ENCODE data around the gene PIP5K1B. TPM values are rescaled to one million over a fixed set of nuclear protein-coding genes. Genes with fewer than 3 reads are reported as not detected.

Gene PIP5K1B
- total RNA-seq, 1 experiment from 2014 or later: 5.2 TPM

GRCh38 chr9:69040646-69041045 lies 335.6 kb downstream of the PIP5K1B start:
- ChIA-PET CTCF (no interaction called here), POLR2A (no interaction called here)
- H3K27ac Mint-ChIP-seq: no peak overlapping the region
- ATAC-seq (no peak), DNase-seq (ENCODE audit: low spot score) (no peak)
- no peaks in the 10 kb centered on the region for H3K27me3 Mint-ChIP-seq (ENCODE audit: low read depth)
- no peak for TF ChIP-seq FOXJ3 (CRISPR knock-in tag; IDR thresholded peaks at IDR 0.05; ENCODE audit: borderline replicate concordance)
- no peak for TF ChIP-seq CREB1 (CRISPR knock-in tag; IDR thresholded peaks at IDR 0.05)
- no peak for TF ChIP-seq TP53 (CRISPR knock-in tag; IDR thresholded peaks at IDR 0.05)
- no peak for TF ChIP-seq ELF4 (CRISPR knock-in tag; IDR thresholded peaks at IDR 0.05; ENCODE audit: low read depth)
- no peak for TF ChIP-seq SMAD3 (CRISPR knock-in tag; IDR thresholded peaks at IDR 0.05; ENCODE audit: borderline replicate concordance)
- no peak for TF ChIP-seq FOXK1 (CRISPR knock-in tag; IDR thresholded peaks at IDR 0.05)
- TF ChIP-seq ZNF317 (CRISPR knock-in tag; IDR thresholded peaks at IDR 0.05; ENCODE audit: borderline replicate concordance, low read depth): no peak
- TF ChIP-seq CTCF (IDR thresholded peaks at IDR 0.05): no peak
- TF ChIP-seq ETV6 (CRISPR knock-in tag; IDR thresholded peaks at IDR 0.05): no peak
- no peak for TF ChIP-seq MAX (CRISPR knock-in tag; IDR thresholded peaks at IDR 0.05)
- TF ChIP-seq FOXP4 (CRISPR knock-in tag; IDR thresholded peaks at IDR 0.05): no peak
- TF ChIP-seq E2F5 (CRISPR knock-in tag; IDR thresholded peaks at IDR 0.05): no peak
- no peak overlapping the region for H3K4me3 Mint-ChIP-seq
- H3K4me1 Mint-ChIP-seq: peaks cover 45% of the 10 kb centered on the region
- H3K36me3 Mint-ChIP-seq: peaks cover 10% of the 10 kb centered on the region
- no peaks in the 10 kb centered on the region for H3K9me3 Mint-ChIP-seq

- ATAC-seq: peak; percentile 81
- Mint-ChIP-seq H3K27me3 (ENCODE audit: low read depth) (no peaks in the 10 kb centered on the region), H3K36me3 (peaks cover 33% of the 10 kb centered on the region), H3K4me1 (peaks cover 44% of the 10 kb centered on the region), H3K9me3 (no peaks in the 10 kb centered on the region), H3K4me3 (no peak overlapping the region), H3K27ac (peak overlapping the region; percentile 36)
- CTCF ChIA-PET: interaction anchor here (0.6 to 2.5 kb wide), 4 partner anchors 9 to 359 kb away, joined by 3 to 7 read pairs (median 4); partner anchors contain the start of gene FXN
- no peak for DNase-seq (ENCODE audit: low spot score)
- POLR2A ChIA-PET: no interaction called here
- TF ChIP-seq ZNF423 (CRISPR knock-in tag; IDR thresholded peaks at IDR 0.05) (no peak), TEAD4 (CRISPR knock-in tag; IDR thresholded peaks at IDR 0.05) (no peak), CTCF (IDR thresholded peaks at IDR 0.05) (no peak), TEAD1 (CRISPR knock-in tag; IDR thresholded peaks at IDR 0.05) (no peak), E2F1 (CRISPR knock-in tag; IDR thresholded peaks at IDR 0.05) (no peak), NFYB (CRISPR knock-in tag; conservative IDR thresholded peaks at IDR 0.05; ENCODE audit: low read depth) (no peak), SP1 (CRISPR knock-in tag; conservative IDR thresholded peaks at IDR 0.05) (no peak), ZNF138 (CRISPR knock-in tag; conservative IDR thresholded peaks at IDR 0.05) (no peak), CREB1 (CRISPR knock-in tag; IDR thresholded peaks at IDR 0.05) (no peak), NR2C2 (CRISPR knock-in tag; IDR thresholded peaks at IDR 0.05) (no peak)
Observed at GRCh38 chr9:69044240-69045219, 339.5 kb downstream of the PIP5K1B start.

Data from WTC11 (cell line).